ENCODE data around the gene ADK.

ADK gene

GRCh38 chr10:74746813-74747212, 595.8 kb downstream of the ADK start:
- no peak for DNase-seq (ENCODE audit: low read depth)

DNA sequence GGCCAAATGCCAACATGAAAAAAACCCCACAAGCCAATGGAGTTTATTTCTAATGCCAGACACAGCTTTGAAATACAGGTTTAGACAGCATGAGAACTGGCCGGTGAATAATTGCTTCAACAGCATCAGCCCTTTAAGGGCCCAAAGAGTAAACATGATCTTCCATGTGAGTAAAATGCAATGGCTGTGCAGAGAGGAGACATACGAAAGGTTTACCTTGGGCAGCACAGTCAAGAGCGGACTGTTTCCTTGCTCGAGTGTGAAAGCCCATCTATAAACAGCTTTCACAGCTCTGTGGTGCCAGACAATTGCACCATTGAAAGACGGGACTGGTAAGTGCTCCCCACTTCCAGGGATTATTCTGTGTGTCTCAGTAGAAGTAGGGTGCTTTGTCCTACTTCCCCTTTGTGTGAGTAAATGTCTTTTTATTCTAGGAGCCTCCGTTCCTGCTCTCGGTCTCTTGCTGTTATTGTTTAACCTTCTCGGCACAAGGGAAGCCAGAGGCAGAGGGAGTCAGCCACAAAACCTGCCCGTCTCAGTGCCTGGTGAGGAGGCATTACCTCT, 597.5 kb downstream of the ADK start:
- DNase-seq (ENCODE audit: low read depth): no peak

GRCh38 chr10:74750848-74751274, 599.8 kb downstream of the ADK start:
- no peak for DNase-seq (ENCODE audit: low read depth)

GRCh38 chr10:74752371-74753040, 601.5 kb downstream of the ADK start:
- DNase-seq (ENCODE audit: low read depth): no peak

- no peak for DNase-seq (ENCODE audit: low read depth)
Measured at GRCh38 chr10:74753442-74754211, 602.6 kb downstream of the ADK start.

DNA sequence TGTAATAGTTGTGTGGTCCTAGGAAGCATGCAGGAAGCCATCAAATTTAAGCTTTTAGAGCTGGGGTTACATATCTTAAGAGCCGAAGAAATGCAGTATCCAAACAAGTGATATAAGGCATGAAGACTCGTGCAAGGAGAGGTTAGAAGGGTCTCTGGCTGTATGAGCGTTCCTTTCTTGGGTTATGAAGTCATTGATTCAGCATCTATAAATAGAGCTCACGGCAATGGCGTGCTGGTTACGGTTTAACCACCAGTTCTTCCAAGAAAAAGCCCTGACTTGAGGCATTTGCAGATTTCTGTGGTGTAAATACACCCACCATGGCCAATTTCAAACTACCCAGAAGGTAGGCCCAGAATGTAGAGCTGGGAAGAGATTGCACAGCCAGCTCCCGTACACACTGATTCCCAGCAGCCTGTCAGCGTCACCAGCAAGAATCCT, 603.4 kb downstream of the ADK start:
- no peak for DNase-seq (ENCODE audit: low read depth)

DNA sequence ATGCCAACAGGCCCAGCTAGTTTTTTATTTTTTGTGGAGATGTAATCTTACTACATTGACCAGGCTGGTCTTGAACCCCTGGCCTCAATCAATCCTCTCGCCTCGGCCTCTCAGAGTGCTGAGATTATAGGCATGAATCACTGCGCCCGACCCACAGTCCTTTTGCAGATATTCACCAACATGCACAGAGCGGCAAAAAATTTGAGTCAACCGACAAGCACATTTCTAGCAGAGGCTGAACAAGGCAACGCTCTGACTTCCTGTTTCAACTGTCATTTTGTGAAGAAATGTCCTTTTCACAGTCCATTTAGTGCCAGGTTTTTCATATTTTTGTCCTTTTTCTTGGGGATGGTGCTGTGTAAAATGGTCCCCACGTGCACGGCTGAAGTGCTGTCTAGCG, 604.3 kb downstream of the ADK start:
- DNase-seq (ENCODE audit: low read depth): no peak

All from HS-27A (cell line).